Thymus (tissue), 11 donors: ENCODE results near the gene TLCD2. TPM values are rescaled to one million over a fixed set of nuclear protein-coding genes. Genes with fewer than 3 reads are reported as not detected.

ENCODE experiments used
- DNase-seq, 9 donors: peaks; one replicate each; pipeline ENCODE4 v3.0.0-alpha.2; 2013; ENCODE audit warnings: low spot score in 9 of 9, low read depth in 6 of 9, missing footprints in 1 of 9
- H3K27ac ChIP-seq, 2 donors: one replicate each; pipeline ENCODE4 v1.5.1; 2013; ENCODE audit warnings: control low read depth in 1 of 2, low read depth in 1 of 2, low read length in 1 of 2, mild to moderate bottlenecking in 1 of 2, moderate library complexity in 1 of 2
- H3K27me3 ChIP-seq, 2 donors: one replicate each; pipeline ENCODE4 v1.5.1; 2013; ENCODE audit warnings: low read length in 1 of 2; ENCODE audit not compliant: control insufficient read depth in 2 of 2, insufficient read depth in 1 of 2
- H3K36me3 ChIP-seq, 2 donors: one replicate each; pipeline ENCODE4 v1.5.1; 2013; ENCODE audit warnings: low read length in 1 of 2, mild to moderate bottlenecking in 1 of 2, moderate library complexity in 1 of 2; ENCODE audit not compliant: control insufficient read depth in 2 of 2, insufficient read depth in 2 of 2
- H3K4me1 ChIP-seq, 2 donors: one replicate each; pipeline ENCODE4 v1.5.1; 2013; ENCODE audit warnings: low read length in 2 of 2; ENCODE audit not compliant: control insufficient read depth in 2 of 2, insufficient read depth in 2 of 2
- H3K4me3 ChIP-seq, 2 donors: one replicate each; pipeline ENCODE4 v1.5.1; 2013; ENCODE audit warnings: low read length in 2 of 2, control low read depth in 1 of 2, mild to moderate bottlenecking in 1 of 2
- H3K9me3 ChIP-seq, 2 donors: one replicate each; pipeline ENCODE4 v1.5.1; 2013; ENCODE audit warnings: low read length in 1 of 2, mild to moderate bottlenecking in 1 of 2; ENCODE audit not compliant: control insufficient read depth in 2 of 2, insufficient read depth in 1 of 2
- WGBS: extraction: QIAGEN DNeasy Blood & Tissue Kit; methylation state at CpG from one replicate; pipeline ENCODE4 v1.1.7; 2013; 5-methylcytosine and 5-hydroxymethylcytosine counted together
- polyA plus RNA-seq: library from polyadenylated mRNA; stranded (reverse); fragments of 200-250 nt; gene quantifications from one replicate; pipeline ENCODE4 v1.2.3, GENCODE V29; 2013
- total RNA-seq: library from RNA; stranded (reverse); fragments of 120-200 nt; gene quantifications from one replicate; pipeline ENCODE4 v1.2.4, GENCODE V29; 2013
- donor health status: healthy.

TLCD2 gene
- total and polyA plus RNA-seq, 2 donors: 0.24 to 1.5 TPM

DNA sequence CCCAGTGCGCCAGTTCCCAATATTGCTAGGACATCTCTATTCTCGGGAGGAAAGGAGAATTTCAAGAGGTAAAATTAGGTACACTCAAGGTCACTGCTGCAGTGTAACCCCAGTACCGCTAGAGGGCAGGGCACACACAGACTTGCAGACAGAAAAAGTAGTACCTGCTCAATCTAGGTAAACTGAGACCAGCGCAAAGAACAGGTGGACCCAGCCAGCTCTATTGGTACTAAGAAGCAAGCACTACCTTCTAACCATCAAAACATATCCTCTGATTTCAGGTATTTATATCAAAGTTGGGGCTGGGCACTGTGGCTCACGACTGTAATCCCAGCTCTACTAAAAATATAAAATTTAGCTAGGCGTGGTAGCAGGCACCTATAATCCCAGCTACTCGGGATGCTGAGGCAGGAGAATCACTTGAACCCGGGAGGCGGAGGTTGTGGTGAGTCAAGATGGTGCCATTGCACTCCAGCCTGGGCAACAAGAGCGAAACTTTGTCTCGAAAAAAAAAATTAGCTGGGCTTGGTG, 10.7 kb upstream of the TLCD2 start:
- Histone ChIP-seq H3K27ac (no peak overlapping the region), H3K27me3 (no peaks in the 10 kb centered on the region), H3K9me3 (no peaks in the 10 kb centered on the region), H3K4me1 (peaks cover 24 to 61% of the 10 kb centered on the region in 2 donors), H3K4me3 (no peak overlapping the region), H3K36me3 (peaks cover 0 to 5% of the 10 kb centered on the region in 2 donors)
- WGBS: 47% methylated on average over 11 of the region's 11 CpGs
- DNase-seq: peak in 7 of 9 donors; percentile 34 to 81 (median 65)

DNA sequence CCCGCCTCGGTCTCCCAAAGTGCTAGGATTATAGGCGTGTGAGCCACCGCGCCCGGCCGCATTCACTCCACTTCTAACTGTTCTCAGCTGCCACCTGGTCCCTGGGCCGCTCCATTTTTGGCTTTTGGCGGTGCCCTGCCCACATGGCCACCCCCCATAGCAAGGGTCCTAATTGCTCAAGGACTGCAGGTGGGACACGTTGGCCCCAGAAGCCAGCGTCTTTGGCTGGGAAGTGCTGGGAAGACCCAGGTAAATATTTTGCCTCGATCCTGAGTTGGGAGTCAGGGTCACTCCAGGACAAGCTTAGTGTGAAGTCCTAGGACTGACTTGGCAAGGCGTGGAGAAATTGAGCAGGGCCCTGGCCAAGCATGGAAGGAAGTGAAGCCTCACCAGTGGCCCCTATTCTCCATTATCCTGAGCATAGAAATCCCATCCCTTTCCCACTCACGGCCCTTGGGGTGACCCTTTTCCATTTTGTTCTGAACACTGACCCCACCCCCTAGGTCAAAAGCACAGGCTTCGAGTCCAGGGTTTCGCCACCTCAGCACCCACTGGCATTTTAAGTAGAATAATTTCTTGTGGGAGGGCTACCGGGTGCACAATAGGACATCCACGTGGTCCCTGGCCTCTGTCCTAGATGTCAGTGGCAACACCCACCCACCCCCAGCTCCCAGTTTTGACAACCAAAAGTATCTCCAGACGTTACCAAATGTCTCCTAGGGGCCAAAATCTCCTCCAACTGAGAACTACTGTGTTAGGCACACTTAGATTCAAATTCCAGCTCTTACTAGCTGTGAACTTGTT, 8.4 kb upstream of the TLCD2 start:
- Histone ChIP-seq H3K36me3 (no peaks in the 10 kb centered on the region), H3K27me3 (peaks cover 19 to 23% of the 10 kb centered on the region in 2 donors), H3K4me1 (peaks cover 23 to 62% of the 10 kb centered on the region in 2 donors), H3K27ac (peak overlapping the region in 1 of 2 donors; percentile 8), H3K9me3 (no peaks in the 10 kb centered on the region), H3K4me3 (no peak overlapping the region)
- 92% methylated on average over 19 of the region's 19 CpGs for WGBS
- DNase-seq: no peak

DNA sequence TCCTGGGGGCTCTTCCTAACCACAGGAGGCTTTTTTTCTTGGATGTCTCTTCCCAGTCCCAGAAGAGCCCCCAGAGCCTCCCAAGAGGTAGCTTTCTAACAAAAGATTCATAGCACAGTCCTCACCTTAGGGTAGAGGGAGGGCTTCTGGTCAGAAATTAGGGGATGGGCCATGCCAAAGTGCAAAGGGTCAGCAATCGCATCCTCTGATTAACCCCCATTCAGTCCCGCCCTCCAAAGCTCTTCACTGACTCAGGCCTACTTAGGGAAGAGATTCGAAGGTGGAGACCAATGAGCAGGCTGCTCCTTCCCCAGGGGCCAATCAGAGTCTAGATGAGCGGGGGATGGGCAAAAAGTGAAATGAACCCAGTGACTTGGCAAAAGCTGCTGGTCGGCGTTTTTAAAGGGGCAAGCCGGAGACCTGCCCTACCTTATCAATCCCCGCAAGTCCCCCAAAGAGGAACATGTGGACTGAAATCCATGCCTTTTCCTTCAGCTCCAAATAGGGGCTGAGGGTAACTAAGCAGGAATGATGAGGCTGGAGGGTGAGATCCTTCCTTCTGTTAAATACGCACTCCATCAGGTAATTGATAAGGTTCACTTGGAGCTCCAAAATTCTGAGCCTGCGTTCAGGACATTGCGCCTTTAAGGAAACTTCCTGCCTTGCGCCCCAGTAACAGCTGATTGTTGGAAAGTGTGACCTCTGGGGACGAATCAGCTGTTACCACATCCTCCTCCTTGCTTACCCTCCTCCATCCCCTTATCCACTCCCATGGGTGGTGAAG, 6.9 kb upstream of the TLCD2 start:
- under 1% methylated on average over 13 of the region's 13 CpGs for WGBS
- H3K9me3 ChIP-seq: peaks cover 0 to 2% of the 10 kb centered on the region in 2 donors
- peaks cover 34 to 38% of the 10 kb centered on the region in 2 donors for H3K27me3 ChIP-seq
- H3K36me3 ChIP-seq: peaks cover 2 to 5% of the 10 kb centered on the region in 2 donors
- peak; percentile 79 to 97 (median 90) for DNase-seq
- peak overlapping the region; percentile 94 to 98 for H3K27ac ChIP-seq
- peak overlapping the region; percentile 69 to 84 for H3K4me3 ChIP-seq
- H3K4me1 ChIP-seq: peaks cover 15 to 56% of the 10 kb centered on the region in 2 donors

DNA sequence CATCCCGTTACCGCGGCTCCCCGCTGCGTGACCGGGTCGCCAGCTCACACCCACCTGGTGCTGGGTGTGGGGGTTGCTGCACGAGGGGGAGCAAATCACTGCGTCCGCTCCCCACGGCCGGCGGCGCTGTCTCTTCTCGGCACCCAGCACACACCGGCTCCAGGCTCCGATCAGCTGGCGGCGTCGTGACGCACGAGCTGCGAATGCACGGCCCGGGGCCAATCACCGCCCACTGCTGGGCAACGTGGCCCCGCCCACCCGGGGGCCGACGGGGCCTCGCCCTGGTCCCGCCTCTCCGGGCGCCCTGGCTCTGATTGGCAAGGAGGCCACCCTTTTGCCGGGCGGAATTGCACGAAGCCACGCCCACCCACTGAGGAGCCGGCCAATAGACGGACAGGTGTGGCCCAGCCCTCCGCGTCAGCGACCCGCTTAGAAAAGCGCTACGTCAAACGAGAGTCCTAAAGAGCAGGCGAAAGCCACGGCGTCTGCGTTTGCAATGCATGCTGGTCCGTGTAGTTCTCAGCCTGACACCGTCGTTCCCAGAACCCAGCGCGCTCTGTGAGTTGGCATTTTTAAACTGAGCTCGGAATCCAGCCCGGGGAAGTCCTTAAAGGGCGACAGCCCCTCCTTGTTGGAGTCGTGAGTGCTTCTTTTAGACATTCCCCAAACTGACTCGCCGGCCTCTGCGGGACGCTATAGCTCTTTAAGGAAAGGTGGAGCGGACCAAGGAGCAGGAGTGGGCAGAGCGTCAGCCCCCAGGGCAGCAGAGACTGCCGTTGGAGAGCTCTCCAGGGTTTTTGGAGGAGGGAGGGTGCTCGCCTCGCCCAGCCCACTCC, 6.1 kb upstream of the TLCD2 start:
- peak; percentile 98 to 100 (median 100) for DNase-seq
- peak overlapping the region; percentile 84 to 86 for H3K4me3 ChIP-seq
- peaks cover 2 to 5% of the 10 kb centered on the region in 2 donors for H3K36me3 ChIP-seq
- H3K27me3 ChIP-seq: peaks cover 39 to 46% of the 10 kb centered on the region in 2 donors
- peak overlapping the region; percentile 94 to 98 for H3K27ac ChIP-seq
- peaks cover 0 to 2% of the 10 kb centered on the region in 2 donors for H3K9me3 ChIP-seq
- WGBS: under 1% methylated on average over 70 of the region's 70 CpGs
- H3K4me1 ChIP-seq: peaks cover 15 to 55% of the 10 kb centered on the region in 2 donors

DNA sequence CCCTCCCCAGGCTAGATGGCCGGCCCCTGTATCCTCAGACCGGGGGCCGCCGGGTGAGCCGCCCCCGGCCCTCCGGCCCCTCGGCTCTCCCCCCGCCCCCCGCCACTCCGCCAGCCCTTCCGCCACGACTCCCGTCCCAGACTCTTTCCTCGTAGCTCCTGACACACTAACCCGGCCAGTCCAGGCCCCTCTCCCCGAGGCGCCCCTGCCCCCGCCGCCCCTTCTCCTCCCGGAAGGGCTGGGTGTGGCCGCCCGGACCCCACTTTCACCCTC, 5.6 kb upstream of the TLCD2 start:
- Histone ChIP-seq H3K9me3 (peaks cover 0 to 2% of the 10 kb centered on the region in 2 donors), H3K27ac (peak overlapping the region; percentile 41 to 89), H3K27me3 (peaks cover 39 to 51% of the 10 kb centered on the region in 2 donors), H3K36me3 (peaks cover 2 to 5% of the 10 kb centered on the region in 2 donors), H3K4me3 (peak overlapping the region; percentile 63 to 86), H3K4me1 (peaks cover 15 to 56% of the 10 kb centered on the region in 2 donors)
- no peak for DNase-seq
- under 1% methylated on average over 22 of the region's 23 CpGs for WGBS

DNA sequence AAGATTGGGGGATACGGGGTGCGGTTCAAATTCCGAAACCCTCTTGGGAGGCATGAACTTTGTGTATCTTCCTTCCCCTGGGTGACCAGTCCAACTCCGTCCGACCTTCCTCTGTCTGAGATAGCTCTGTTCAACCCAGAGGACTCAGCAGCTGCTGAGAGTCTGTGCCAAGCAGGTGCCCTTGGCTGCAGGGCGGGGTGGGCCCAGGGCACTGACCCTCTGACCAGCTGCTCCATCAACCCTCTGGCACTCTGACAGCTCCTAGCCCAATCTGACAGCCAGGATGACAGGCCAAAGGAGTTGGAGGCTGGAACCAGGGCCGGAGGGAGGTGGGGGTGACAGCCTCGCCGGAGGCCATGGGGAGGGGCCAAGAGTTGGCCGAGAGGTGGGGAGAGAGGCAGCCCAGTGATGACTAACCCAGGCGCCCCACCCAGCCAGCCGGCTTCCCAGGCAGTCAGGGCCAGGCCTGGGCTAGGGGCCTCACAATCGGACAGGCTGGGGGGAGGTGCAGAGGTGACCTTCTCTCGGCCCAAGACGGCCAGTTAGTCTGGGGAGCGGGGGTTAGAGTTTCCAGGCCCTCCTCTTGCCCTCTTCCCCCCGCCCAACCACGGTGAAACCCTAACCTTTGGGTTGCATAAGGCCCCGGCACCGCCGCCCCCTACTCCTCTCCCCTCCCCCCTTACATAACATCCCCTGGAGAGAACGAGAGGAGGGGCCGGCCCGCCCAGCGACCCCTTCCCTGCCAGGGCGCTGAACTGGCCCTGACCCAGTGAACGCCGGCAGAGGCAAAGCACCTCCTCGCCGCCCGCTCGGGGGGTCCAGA, 5.0 kb upstream of the TLCD2 start:
- peaks cover 0 to 2% of the 10 kb centered on the region in 2 donors for H3K9me3 ChIP-seq
- no peak for DNase-seq
- H3K36me3 ChIP-seq: peaks cover 2 to 5% of the 10 kb centered on the region in 2 donors
- peak overlapping the region; percentile 53 to 88 for H3K27ac ChIP-seq
- 6% methylated on average over 32 of the region's 32 CpGs for WGBS
- H3K4me3 ChIP-seq: peak overlapping the region; percentile 63 to 86
- peaks cover 41 to 57% of the 10 kb centered on the region in 2 donors for H3K27me3 ChIP-seq
- H3K4me1 ChIP-seq: peaks cover 17 to 56% of the 10 kb centered on the region in 2 donors

DNA sequence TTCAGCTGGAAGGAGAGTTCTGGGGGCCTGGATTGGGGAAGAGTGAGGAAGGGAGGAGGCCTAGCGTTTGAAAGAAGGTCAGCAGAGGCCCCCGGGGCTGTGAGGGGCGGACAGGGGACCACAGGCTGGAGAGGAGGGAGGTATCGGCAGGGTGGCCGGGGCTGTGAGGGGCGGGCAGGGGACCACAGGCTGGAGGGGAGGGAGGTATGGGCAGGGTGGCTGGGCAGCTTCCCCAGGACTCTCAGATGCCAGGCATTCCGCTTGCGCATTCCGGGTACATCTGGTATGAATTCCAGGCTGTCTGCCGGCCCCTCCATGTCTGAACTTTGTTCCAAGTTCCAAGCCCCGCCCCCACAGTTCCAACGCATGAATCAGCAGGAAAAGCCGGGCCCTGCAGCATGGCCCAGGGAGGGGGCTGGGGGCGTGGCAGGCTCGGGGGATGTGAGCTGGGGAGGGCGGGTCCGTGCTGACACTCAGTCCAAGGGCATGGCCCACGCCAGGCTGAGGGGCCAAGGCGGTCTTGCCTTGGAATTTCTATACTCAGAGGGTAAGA, 4.3 kb upstream of the TLCD2 start:
- H3K4me1 ChIP-seq: peaks cover 17 to 58% of the 10 kb centered on the region in 2 donors
- H3K27me3 ChIP-seq: peaks cover 48 to 64% of the 10 kb centered on the region in 2 donors
- 13% methylated on average over 19 of the region's 19 CpGs for WGBS
- peak in 1 of 9 donors; percentile 43 for DNase-seq
- H3K9me3 ChIP-seq: peaks cover 0 to 2% of the 10 kb centered on the region in 2 donors
- peak overlapping the region; percentile 53 to 88 for H3K27ac ChIP-seq
- H3K36me3 ChIP-seq: peaks cover 2 to 5% of the 10 kb centered on the region in 2 donors
- peak overlapping the region in 1 of 2 donors; percentile 86 for H3K4me3 ChIP-seq
